IMR-90 (cell line): Measurements from ENCODE around the gene TGM2. TPM values are rescaled to one million over a fixed set of nuclear protein-coding genes. Genes with fewer than 3 reads are reported as not detected.

Source experiments
- ATAC-seq: fragments of 200-7000 bp; cut with Tn5 transposase; 2 replicates; pipeline ENCODE4 v1.9.1; 2020; ENCODE audit warnings: low read depth, mild to moderate bottlenecking, moderate library complexity
- BruUV-seq: library from RNA; stranded (reverse); fragments of 400-500 nt; replicated peaks from 2 replicates; lab custom pipeline; 2021; lab: Mats Ljungman, UMichigan
- CTCF ChIA-PET: fragments of 300-600 bp; formaldehyde crosslinking; extraction: SDS; loops from one replicate; lab custom pipeline; 2021; ENCODE audit warnings: antibody characterized with exemption; lab: Yijun Ruan, JAX
- POLR2A ChIA-PET: fragments of 300-600 bp; sonication (Branson Sonifier 250); formaldehyde crosslinking; loops from one replicate; lab custom pipeline; 2022; ENCODE audit warnings: antibody characterized with exemption; ENCODE audit not compliant: unreplicated experiment; lab: Charles Lee
- DNase-seq: peaks from one replicate; pipeline ENCODE4 v3.0.0; 2013
- H2AFZ ChIP-seq: replicated peaks from 2 replicates; pipeline ENCODE3; 2013; ENCODE audit warnings: low read length, mild to moderate bottlenecking; ENCODE audit not compliant: poor library complexity
- H2AK5ac ChIP-seq: 2 replicates; pipeline ENCODE4 v1.6.1; 2013; ENCODE audit warnings: low read depth, low read length, inconsistent platforms
- H2AK9ac ChIP-seq: replicated peaks from 2 replicates; pipeline ENCODE3; 2013; ENCODE audit warnings: mild to moderate bottlenecking, low read depth, low read length, moderate library complexity; ENCODE audit not compliant: poor library complexity
- H2BK120ac ChIP-seq: 2 replicates; pipeline ENCODE4 v1.6.1; 2013; ENCODE audit warnings: low read depth, low read length, inconsistent platforms
- H2BK15ac ChIP-seq: 3 replicates; pipeline ENCODE4 v1.6.1; 2013; ENCODE audit warnings: low read depth, low read length, inconsistent platforms
- H2BK20ac ChIP-seq: 2 replicates; pipeline ENCODE4 v1.6.1; 2013; ENCODE audit warnings: low read depth, mild to moderate bottlenecking, inconsistent platforms, low read length, moderate library complexity
- H2BK5ac ChIP-seq: 2 replicates; pipeline ENCODE4 v1.6.1; 2013; ENCODE audit warnings: mild to moderate bottlenecking, low read depth, low read length, inconsistent platforms; ENCODE audit not compliant: poor library complexity, severe bottlenecking
- H3K14ac ChIP-seq: replicated peaks from 2 replicates; pipeline ENCODE4 v1.6.1; 2013; ENCODE audit warnings: low read depth, low read length, inconsistent platforms
- H3K18ac ChIP-seq: 2 replicates; pipeline ENCODE4 v1.6.1; 2013; ENCODE audit warnings: low read depth, low read length, control low read depth
- H3K23ac ChIP-seq: 2 replicates; pipeline ENCODE4 v1.6.1; 2013; ENCODE audit warnings: low read depth, low read length, inconsistent platforms
- H3K27ac ChIP-seq: 2 replicates; pipeline ENCODE4 v1.5.1; 2013; ENCODE audit warnings: mild to moderate bottlenecking, control low read depth, low read length; ENCODE audit not compliant: insufficient read depth
- H3K27me3 ChIP-seq: 2 replicates; pipeline ENCODE4 v1.6.1; 2013; ENCODE audit warnings: low read length; ENCODE audit not compliant: control insufficient read depth, insufficient read depth
- H3K36me3 ChIP-seq: 2 replicates; pipeline ENCODE4 v1.6.1; 2013; ENCODE audit warnings: low read length, mixed read lengths; ENCODE audit not compliant: control insufficient read depth, insufficient read depth
- H3K4ac ChIP-seq: 2 replicates; pipeline ENCODE4 v1.6.1; 2013; ENCODE audit warnings: low read depth, low read length, inconsistent platforms
- H3K4me1 ChIP-seq: 2 replicates; pipeline ENCODE4 v1.6.1; 2013; ENCODE audit warnings: low read length, mixed read lengths; ENCODE audit not compliant: control insufficient read depth, insufficient read depth
- H3K4me2 ChIP-seq: 2 replicates; pipeline ENCODE4 v1.6.1; 2013; ENCODE audit warnings: low read depth, mild to moderate bottlenecking, control low read depth, low read length, moderate library complexity
- H3K4me3 ChIP-seq: 2 replicates; pipeline ENCODE4 v1.5.1; 2013; ENCODE audit warnings: low read depth, mild to moderate bottlenecking, control low read depth, low read length, moderate library complexity; ENCODE audit not compliant: insufficient read depth
- H3K56ac ChIP-seq: 2 replicates; pipeline ENCODE4 v1.6.1; 2013; ENCODE audit warnings: low read length, inconsistent platforms; ENCODE audit not compliant: insufficient read depth; ENCODE audit errors: extremely low read depth
- H3K79me1 ChIP-seq, 2 experiments: 2 replicates each; pipeline ENCODE4 v1.6.1; 2013; ENCODE audit warnings: low read length in 2 of 2, inconsistent platforms in 1 of 2, low read depth in 1 of 2
- H3K9ac ChIP-seq: 2 replicates; pipeline ENCODE4 v1.6.1; 2013; ENCODE audit warnings: low read depth, low read length, control low read depth
- H3K9me1 ChIP-seq: 2 replicates; pipeline ENCODE4 v1.6.1; 2013; ENCODE audit warnings: low read length, inconsistent platforms; ENCODE audit not compliant: insufficient read depth
- H3K9me3 ChIP-seq: 2 replicates; pipeline ENCODE4 v1.6.1; 2013; ENCODE audit warnings: low read length; ENCODE audit not compliant: control insufficient read depth, insufficient read depth
- H4K20me1 ChIP-seq: 2 replicates; pipeline ENCODE4 v1.6.1; 2013; ENCODE audit warnings: low read length, inconsistent platforms; ENCODE audit not compliant: insufficient read depth
- H4K5ac ChIP-seq: 2 replicates; pipeline ENCODE4 v1.6.1; 2013; ENCODE audit warnings: mild to moderate bottlenecking, low read depth, low read length, control low read depth
- H4K8ac ChIP-seq, 2 experiments: 2 replicates each; pipeline ENCODE4 v1.6.1; 2013; ENCODE audit warnings: low read depth in 2 of 2, low read length in 2 of 2, control low read depth in 1 of 2, inconsistent platforms in 1 of 2
- H4K91ac ChIP-seq: 2 replicates; pipeline ENCODE4 v1.6.1; 2013; ENCODE audit warnings: low read depth, low read length, inconsistent platforms; ENCODE audit not compliant: insufficient read depth
- SMC3 ChIP-seq: fragments of 150-350 bp; IDR thresholded peaks from 2 replicates; pipeline ENCODE4 v1.6.1; 2016; ENCODE audit warnings: low read depth, mild to moderate bottlenecking, antibody characterized with exemption, low read length, moderate library complexity
- WGBS, 2 experiments: methylation state at CpG; one replicate each; pipeline versions ENCODE4 v1.1.5 to v1.1.7; 2013; ENCODE audit warnings: missing lambda C conversion rate in 2 of 2; ENCODE audit not compliant: insufficient read length in 1 of 2; ENCODE audit errors: extremely low coverage in 2 of 2; 5-methylcytosine and 5-hydroxymethylcytosine counted together
- dilution Hi-C: fragments of 300-500 bp; cut with HindIII; formaldehyde crosslinking; loops from one replicate; pipeline ENCODE4 v1.14.3; 2018; ENCODE audit warnings: low sequenced_read_pairs; ENCODE audit not compliant: unreplicated experiment
- in situ Hi-C: fragments of 300-500 bp; cut with MboI; formaldehyde crosslinking; loops from 3 replicates; pipeline ENCODE4 v1.14.3; 2019; ENCODE audit warnings: low sequenced_read_pairs, inconsistent platforms, mixed read lengths
- intact Hi-C: fragments of 100-400 bp; cut with micrococcal nuclease; formaldehyde crosslinking; loops from 2 replicates; pipeline ENCODE4 v1.10.0; 2022
- polyA plus RNA-seq, 3 experiments: library from polyadenylated mRNA; depleted of rRNA; stranded (reverse); fragments of >200 nt; gene quantifications; 2 replicates each; pipeline ENCODE4 v1.2.3, GENCODE V29; 2012; ENCODE audit warnings: low replicate concordance in 1 of 3
- total RNA-seq: library from RNA; depleted of rRNA; stranded (reverse); fragments of >200 nt; gene quantifications from 2 replicates; pipeline ENCODE4 v1.2.3, GENCODE V29; 2012

TGM2 gene
- total and polyA plus RNA-seq, 2 of the 4 experiments (the other 2 are of a cell fraction), result 239 to 268 TPM

DNA sequence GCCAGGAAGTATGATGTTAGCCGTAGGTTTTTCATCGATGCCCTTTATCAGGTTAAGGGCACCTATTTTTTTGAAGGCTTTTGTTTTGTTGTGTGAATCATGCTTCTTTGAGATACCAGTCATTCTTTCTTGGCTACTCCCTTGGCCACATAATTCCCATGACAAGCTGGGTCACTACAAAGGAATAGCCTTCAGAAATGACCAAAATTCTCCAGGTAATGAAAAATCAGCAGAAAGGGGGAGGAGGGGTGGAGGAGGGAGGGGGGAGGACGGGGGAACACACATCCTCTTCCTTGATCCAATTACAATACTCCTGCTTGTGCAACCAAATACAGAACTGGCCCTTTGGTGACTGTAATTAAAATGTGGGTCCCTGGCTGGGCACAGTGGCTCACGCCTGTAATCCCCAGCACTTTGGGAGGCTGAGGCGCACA is 21.7 kb upstream of the TGM2 start:
- in situ Hi-C loops (no loop called here), intact Hi-C loops (no loop called here), dilution Hi-C loops (no loop called here)
- no peak overlapping the region for H4K8ac ChIP-seq
- H3K23ac ChIP-seq, result no peak overlapping the region
- peaks cover 7% of the 10 kb centered on the region; the same call in 1 of the 2 replicates for H3K9me1 ChIP-seq
- no peak overlapping the region for H2BK20ac ChIP-seq
- no peak overlapping the region; the same call in 1 of the 2 replicates for H2AK5ac ChIP-seq
- 0 out of 3 replicates have a peak overlapping the region, but pooled peaks have one; percentile 10 for H2BK15ac ChIP-seq
- H3K27ac ChIP-seq, result no peak overlapping the region
- BruUV-seq, result no TSS peak
- H3K9me3 ChIP-seq, result peaks cover 5% of the 10 kb centered on the region; the same call in 1 of the 2 replicates
- no peak overlapping the region for H2AFZ ChIP-seq
- H3K4ac ChIP-seq, result no peak overlapping the region
- H3K4me2 ChIP-seq, result no peak overlapping the region
- no peak overlapping the region for H3K18ac ChIP-seq
- H2BK120ac ChIP-seq, result peak overlapping the region; percentile 17; the same call in 1 of the 2 replicates
- H3K4me1 ChIP-seq, result peaks cover 9% of the 10 kb centered on the region
- no peaks in the 10 kb centered on the region for H3K79me1 ChIP-seq
- no peak overlapping the region for H4K5ac ChIP-seq
- WGBS, 2 experiments, result no CpG with 5 or more reads among the region's 5 CpGs
- no peak overlapping the region for H3K9ac ChIP-seq
- ChIA-PET CTCF (interaction anchor here (1.0 kb wide), 1 partner anchor 23 kb away, joined by 3 read pairs; no protein-coding TSS in a partner anchor), POLR2A (no interaction called here)
- peak; percentile 38 for DNase-seq
- no peak overlapping the region for H2AK9ac ChIP-seq
- H3K36me3 ChIP-seq, result no peaks in the 10 kb centered on the region
- no peak overlapping the region for H3K4me3 ChIP-seq
- H3K14ac ChIP-seq, result no peak overlapping the region
- no peak overlapping the region for H4K91ac ChIP-seq
- no peak for ATAC-seq
- TF ChIP-seq SMC3, result no peak
- H3K56ac ChIP-seq, result no peak overlapping the region
- H4K20me1 ChIP-seq, result no peaks in the 10 kb centered on the region
- no peaks in the 10 kb centered on the region for H3K27me3 ChIP-seq
- H2BK5ac ChIP-seq, result no peak overlapping the region
